NB4 (cell line): ENCODE measurements around the gene GKN2.

Source experiments
- DNase-seq: peaks from one replicate; pipeline ENCODE4 v3.0.0; 2010; ENCODE audit warnings: low read depth
- H3K4me3 ChIP-seq: one replicate; pipeline ENCODE4 v1.5.1; 2011; ENCODE audit warnings: mild to moderate bottlenecking, low read depth, low read length, moderate library complexity
- MYC ChIP-seq: IDR thresholded peaks from 2 replicates; pipeline ENCODE4 v1.6.1; 2011; ENCODE audit warnings: low read depth, low read length
- POLR2A ChIP-seq: IDR thresholded peaks from 2 replicates; pipeline ENCODE4 v1.6.1; 2011; ENCODE audit warnings: mild to moderate bottlenecking; ENCODE audit not compliant: insufficient read length; ENCODE audit errors: extremely low read depth
- TF ChIP-seq, protein P1 (sequence below): IDR thresholded peaks from one replicate; pipeline ENCODE4 v1.5.1; 2012; ENCODE audit warnings: low read depth, low read length
- TF ChIP-seq, protein P2 (sequence below): IDR thresholded peaks from 2 replicates; pipeline ENCODE4 v1.6.1; 2011; ENCODE audit warnings: low read depth, low read length

GKN2 gene

DNA sequence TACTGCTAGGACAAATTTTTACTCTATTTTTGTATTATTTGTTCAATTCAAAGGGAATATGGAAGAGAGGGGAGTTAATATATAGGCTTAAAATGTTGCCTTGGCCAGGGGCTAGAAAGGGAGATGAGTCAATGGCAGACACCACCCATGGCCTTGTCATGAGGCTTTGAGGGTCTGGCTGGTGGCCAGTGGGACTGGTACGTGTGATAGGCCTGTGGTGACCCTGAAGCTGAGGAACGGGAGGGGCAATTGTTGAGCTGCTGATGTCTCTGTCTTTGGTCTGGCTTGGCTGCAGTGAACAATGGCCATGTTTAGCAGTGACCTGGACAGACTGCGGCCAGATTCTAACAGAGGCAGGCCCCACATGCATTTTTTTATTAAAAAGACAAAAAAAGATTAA is 40.2 kb upstream of the GKN2 start:
- DNase-seq: no peak
- no peak overlapping the region for H3K4me3 ChIP-seq
- TF ChIP-seq, protein P1, sequence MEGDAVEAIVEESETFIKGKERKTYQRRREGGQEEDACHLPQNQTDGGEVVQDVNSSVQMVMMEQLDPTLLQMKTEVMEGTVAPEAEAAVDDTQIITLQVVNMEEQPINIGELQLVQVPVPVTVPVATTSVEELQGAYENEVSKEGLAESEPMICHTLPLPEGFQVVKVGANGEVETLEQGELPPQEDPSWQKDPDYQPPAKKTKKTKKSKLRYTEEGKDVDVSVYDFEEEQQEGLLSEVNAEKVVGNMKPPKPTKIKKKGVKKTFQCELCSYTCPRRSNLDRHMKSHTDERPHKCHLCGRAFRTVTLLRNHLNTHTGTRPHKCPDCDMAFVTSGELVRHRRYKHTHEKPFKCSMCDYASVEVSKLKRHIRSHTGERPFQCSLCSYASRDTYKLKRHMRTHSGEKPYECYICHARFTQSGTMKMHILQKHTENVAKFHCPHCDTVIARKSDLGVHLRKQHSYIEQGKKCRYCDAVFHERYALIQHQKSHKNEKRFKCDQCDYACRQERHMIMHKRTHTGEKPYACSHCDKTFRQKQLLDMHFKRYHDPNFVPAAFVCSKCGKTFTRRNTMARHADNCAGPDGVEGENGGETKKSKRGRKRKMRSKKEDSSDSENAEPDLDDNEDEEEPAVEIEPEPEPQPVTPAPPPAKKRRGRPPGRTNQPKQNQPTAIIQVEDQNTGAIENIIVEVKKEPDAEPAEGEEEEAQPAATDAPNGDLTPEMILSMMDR: no peak
- TF ChIP-seq POLR2A (no peak), MYC (no peak)
- TF ChIP-seq, protein P2, sequence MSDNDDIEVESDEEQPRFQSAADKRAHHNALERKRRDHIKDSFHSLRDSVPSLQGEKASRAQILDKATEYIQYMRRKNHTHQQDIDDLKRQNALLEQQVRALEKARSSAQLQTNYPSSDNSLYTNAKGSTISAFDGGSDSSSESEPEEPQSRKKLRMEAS: no peak

DNA sequence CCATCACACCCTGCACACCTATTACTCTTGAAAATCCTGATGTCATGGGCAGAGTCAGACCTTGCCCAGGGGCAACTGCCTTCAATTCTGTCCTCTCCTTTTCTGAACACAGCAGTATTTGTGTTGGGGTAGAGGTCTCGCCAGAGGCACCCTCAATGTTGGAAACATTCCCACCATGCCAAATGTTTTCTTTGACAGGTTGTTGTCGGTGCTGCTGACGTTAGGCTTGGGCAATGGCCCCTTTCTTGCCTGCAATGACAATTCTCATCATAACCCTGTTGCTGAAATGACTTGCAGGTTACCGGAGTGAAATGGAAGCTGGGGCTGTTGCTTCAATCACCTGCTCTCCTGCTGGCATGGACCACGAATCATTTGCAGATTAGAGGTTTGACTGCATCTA is 39.6 kb upstream of the GKN2 start:
- H3K4me3 ChIP-seq: no peak overlapping the region
- DNase-seq: no peak
- TF ChIP-seq, protein P2: no peak
- TF ChIP-seq, protein P1: no peak
- TF ChIP-seq POLR2A: no peak
- no peak for TF ChIP-seq MYC

DNA sequence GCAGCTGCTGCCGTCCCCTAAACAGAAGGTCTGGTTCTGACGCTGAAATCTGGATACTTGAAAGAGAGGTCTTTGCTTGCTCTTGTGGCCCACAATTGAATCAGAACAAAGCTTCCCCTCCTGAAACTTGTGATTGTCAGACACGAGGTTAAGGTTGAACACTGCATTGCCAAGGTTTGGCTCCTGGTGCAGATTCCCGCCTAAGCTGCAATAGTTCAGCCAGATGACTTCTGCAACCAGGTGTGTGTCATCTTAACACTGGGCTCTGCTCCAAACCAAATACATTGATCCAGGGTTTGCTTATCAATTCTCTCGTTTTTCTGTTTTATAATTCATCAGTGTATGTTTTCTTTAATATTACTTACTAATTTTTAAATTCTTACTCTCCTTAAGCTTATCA is 36.3 kb upstream of the GKN2 start:
- no peak overlapping the region for H3K4me3 ChIP-seq
- DNase-seq: no peak
- TF ChIP-seq, protein P1: no peak
- TF ChIP-seq, protein P2: no peak
- TF ChIP-seq POLR2A (no peak), MYC (no peak)

DNA sequence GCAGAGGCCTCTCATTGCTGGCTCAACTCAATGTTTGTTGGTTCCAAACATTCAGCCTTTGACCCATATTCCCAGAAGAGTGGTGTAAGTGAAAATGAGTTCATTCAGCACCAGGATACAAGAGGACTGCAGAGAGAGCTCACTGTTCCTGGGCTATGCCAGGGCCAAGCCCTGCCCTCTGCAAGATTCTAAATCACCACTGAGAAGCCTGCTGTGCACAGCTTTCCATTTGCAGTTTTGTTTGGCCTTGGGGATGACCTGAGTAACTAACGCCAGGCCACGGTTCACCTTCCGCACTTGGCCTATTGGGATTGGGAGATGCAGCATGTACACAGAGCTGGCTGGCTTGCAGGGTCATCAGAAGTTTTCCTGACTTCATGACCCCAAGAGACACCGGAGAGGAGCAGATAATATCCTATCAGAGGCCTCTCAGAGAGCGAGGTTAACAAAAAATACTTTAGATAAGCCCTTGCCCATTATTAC is 34.4 kb upstream of the GKN2 start:
- H3K4me3 ChIP-seq: no peak overlapping the region
- no peak for DNase-seq
- no peak for TF ChIP-seq MYC
- TF ChIP-seq, protein P2: no peak
- TF ChIP-seq POLR2A: no peak
- TF ChIP-seq, protein P1: no peak

DNA sequence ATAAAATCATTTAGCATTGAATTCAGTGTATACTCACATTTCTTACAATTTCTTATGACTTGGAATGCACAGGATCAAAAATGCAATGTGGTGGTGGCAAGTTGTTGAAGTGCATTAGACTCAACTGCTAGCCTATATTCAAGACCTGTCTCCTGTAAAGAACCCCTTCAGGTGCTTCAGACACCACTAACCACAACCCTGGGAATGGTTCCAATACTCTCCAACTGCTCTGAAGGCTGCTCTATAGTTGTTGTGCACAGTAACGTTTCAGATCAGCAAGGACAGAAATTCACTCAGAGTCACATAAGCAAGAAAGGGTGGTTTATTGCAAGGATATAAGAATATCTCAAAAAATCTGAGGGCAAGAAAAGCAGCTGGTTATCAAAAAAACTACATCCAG is 28.3 kb upstream of the GKN2 start:
- no peak for DNase-seq
- H3K4me3 ChIP-seq: no peak overlapping the region
- no peak for TF ChIP-seq MYC

DNA sequence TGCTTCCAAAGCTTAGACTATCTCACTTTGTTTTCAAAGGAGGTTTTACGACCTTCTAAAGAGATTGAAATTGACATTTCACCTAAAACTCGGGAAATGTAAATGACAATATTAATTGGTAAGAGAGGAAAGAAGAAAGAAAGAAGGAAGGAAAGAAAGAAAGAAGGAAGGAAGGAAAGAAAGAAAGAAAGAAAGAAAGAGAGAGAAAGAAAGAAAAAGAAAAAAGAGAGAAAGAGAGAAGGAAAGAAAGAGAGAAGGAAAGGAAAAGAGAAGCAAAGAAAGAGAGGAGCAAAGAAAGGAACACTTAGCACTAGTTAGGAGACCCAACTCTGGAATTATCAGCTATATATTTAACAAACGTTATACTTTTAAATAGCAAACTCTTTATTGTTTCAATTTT is 25.4 kb upstream of the GKN2 start:
- no peak for TF ChIP-seq MYC
- TF ChIP-seq, protein P1: no peak
- TF ChIP-seq, protein P2: no peak
- no peak for TF ChIP-seq POLR2A
- no peak for DNase-seq
- H3K4me3 ChIP-seq: no peak overlapping the region
